ENCODE data around the gene WWOX. TPM values are rescaled to one million over a fixed set of nuclear protein-coding genes. Genes with fewer than 3 reads are reported as not detected.

The WWOX gene
- total RNA-seq, 1 donor from 2014 or later = 16.7 TPM

DNA sequence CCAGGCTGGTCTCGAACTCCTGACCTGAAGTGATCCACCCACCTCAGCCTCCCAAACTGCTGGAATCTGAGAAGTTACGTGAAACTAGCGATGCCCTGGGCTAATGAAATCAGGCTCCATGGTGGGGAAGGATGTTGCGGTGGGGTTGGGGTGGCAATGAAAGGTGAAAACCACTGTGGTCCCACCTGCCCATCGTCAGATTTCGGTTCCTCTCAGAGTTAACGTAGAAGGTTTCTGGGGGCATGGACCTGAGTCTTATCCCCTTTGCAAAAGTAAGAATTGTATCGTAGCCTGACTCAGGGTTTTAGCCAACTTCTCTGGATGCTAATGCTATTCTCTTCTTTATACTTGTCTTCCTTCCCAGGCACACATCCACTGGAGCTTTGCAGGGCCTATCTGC lies 402.3 kb downstream of the WWOX start:
- Histone ChIP-seq H3K36me3 (ENCODE audit: control insufficient read depth in 3 of 3, insufficient read depth in 3 of 3, low read length in 3 of 3) (no peaks in the 10 kb centered on the region), H3K4me3 (ENCODE audit: low read length in 3 of 3) (no peak overlapping the region), H3K4me1 (ENCODE audit: control insufficient read depth in 3 of 3, insufficient read depth in 3 of 3, low read length in 3 of 3) (peaks cover 17 to 26% (median 24%) of the 10 kb centered on the region in 3 donors), H3K9me3 (ENCODE audit: control insufficient read depth in 3 of 3, low read length in 3 of 3) (no peaks in the 10 kb centered on the region), H3K27ac (ENCODE audit: low read depth, low read length) (no peak overlapping the region), H3K27me3 (ENCODE audit: control insufficient read depth in 3 of 3, insufficient read depth in 3 of 3, low read length in 3 of 3) (no peaks in the 10 kb centered on the region), H3K9ac (ENCODE audit: low read depth in 1 of 3, low read length in 3 of 3) (no peak overlapping the region)

DNA sequence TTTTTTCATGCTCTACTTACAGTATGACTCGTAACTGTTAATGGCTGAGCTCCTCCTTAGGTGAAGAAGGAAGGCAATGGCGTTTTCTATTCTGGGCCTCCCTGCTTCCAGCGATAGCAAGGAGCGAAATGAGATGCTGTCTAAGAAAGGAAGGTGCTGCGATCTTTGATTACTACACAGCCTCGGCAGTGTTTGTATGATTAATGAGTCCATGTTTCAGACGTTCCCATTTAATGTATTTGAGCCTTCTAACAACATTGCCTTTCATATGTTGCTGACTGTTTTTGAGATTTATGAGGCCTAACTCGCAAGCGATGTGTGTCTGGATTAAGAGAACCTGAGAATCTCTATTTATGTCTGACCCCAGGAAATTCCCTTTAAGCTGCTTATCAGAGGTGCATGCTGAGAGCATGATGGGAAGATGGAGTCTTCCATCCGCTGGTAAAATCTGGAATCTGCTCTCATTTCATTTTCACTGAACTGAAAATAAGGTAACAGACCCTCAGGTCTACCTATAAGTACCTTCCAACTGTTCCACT lies 403.4 kb downstream of the WWOX start:
- Histone ChIP-seq H3K27me3 (ENCODE audit: control insufficient read depth in 3 of 3, insufficient read depth in 3 of 3, low read length in 3 of 3) (no peaks in the 10 kb centered on the region), H3K27ac (ENCODE audit: low read depth, low read length) (no peak overlapping the region), H3K4me3 (ENCODE audit: low read length in 3 of 3) (no peak overlapping the region), H3K36me3 (ENCODE audit: control insufficient read depth in 3 of 3, insufficient read depth in 3 of 3, low read length in 3 of 3) (no peaks in the 10 kb centered on the region), H3K9me3 (ENCODE audit: control insufficient read depth in 3 of 3, low read length in 3 of 3) (no peaks in the 10 kb centered on the region), H3K9ac (ENCODE audit: low read depth in 1 of 3, low read length in 3 of 3) (no peak overlapping the region), H3K4me1 (ENCODE audit: control insufficient read depth in 3 of 3, insufficient read depth in 3 of 3, low read length in 3 of 3) (peaks cover 17 to 26% (median 24%) of the 10 kb centered on the region in 3 donors)

DNA sequence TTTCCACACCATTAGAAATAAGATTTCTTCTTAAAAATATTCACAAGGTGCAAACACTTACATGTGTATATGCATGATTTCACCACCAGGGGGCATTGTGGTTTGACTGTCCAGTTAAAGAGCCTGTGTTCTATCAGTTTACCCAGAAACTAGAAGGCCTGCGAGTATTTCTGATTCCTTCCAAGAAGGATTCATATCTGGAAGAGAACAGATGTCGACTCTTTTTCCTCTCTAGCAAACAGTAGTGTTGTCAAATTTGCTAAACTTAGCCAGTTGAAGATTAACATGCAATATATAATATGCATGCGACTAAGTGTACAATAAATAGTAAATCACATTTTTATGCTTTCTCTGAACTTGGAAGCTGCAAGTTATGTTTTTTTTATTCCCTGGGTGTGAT lies 404.1 kb downstream of the WWOX start:
- no peaks in the 10 kb centered on the region for H3K36me3 ChIP-seq (ENCODE audit: control insufficient read depth in 3 of 3, insufficient read depth in 3 of 3, low read length in 3 of 3)
- no peak overlapping the region for H3K27ac ChIP-seq (ENCODE audit: low read depth, low read length)
- no peak overlapping the region for H3K4me3 ChIP-seq (ENCODE audit: low read length in 3 of 3)
- H3K9me3 ChIP-seq (ENCODE audit: control insufficient read depth in 3 of 3, low read length in 3 of 3) = no peaks in the 10 kb centered on the region
- H3K27me3 ChIP-seq (ENCODE audit: control insufficient read depth in 3 of 3, insufficient read depth in 3 of 3, low read length in 3 of 3) = no peaks in the 10 kb centered on the region
- H3K9ac ChIP-seq (ENCODE audit: low read depth in 1 of 3, low read length in 3 of 3) = no peak overlapping the region
- H3K4me1 ChIP-seq (ENCODE audit: control insufficient read depth in 3 of 3, insufficient read depth in 3 of 3, low read length in 3 of 3) = peaks cover 17 to 26% (median 24%) of the 10 kb centered on the region in 3 donors

DNA sequence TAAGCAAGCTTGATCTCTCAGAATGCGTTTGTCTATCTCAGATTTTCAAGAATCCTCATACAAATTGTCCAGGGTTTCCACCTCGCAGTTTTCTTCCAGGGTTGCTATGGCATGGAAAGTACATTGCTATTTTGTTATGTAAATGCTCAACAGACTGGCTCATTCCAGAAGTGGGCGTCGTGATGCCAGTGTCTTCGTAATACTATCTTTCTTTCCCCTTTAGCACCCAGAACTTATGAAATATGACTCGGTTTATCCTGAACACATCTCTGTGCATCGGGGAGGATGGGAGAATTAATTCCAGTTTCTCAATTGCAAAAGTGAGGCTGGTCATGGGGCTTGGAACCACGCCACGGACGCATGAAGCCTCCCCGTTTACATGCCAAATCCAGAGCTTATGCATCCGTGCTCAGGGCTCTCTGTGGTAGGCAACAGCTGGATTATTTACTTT lies 405.0 kb downstream of the WWOX start:
- Histone ChIP-seq H3K27me3 (ENCODE audit: control insufficient read depth in 3 of 3, insufficient read depth in 3 of 3, low read length in 3 of 3) (no peaks in the 10 kb centered on the region), H3K4me3 (ENCODE audit: low read length in 3 of 3) (no peak overlapping the region), H3K27ac (ENCODE audit: low read depth, low read length) (no peak overlapping the region), H3K36me3 (ENCODE audit: control insufficient read depth in 3 of 3, insufficient read depth in 3 of 3, low read length in 3 of 3) (no peaks in the 10 kb centered on the region), H3K4me1 (ENCODE audit: control insufficient read depth in 3 of 3, insufficient read depth in 3 of 3, low read length in 3 of 3) (peaks cover 17 to 26% (median 24%) of the 10 kb centered on the region in 3 donors), H3K9ac (ENCODE audit: low read depth in 1 of 3, low read length in 3 of 3) (peak overlapping the region in 1 of 3 donors; percentile 0), H3K9me3 (ENCODE audit: control insufficient read depth in 3 of 3, low read length in 3 of 3) (no peaks in the 10 kb centered on the region)

DNA sequence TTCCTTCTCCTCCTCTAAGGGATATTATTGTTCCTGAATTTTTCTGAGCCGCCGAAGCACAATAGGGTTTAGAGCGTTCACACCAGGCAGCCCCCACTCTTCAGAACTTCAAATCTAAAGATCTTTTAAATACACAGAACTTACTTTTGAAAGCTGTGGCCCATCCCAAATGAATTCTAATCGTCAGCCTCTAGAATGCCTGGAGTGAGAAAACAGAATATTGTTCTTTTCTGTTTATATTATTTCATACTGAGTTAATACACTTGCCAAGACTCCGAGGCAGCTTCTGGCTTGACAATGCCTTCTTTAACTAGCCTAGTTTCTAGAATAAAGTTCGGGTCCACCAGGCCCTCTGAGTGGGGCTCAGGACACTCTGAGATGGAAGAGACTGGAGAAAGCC lies 405.6 kb downstream of the WWOX start:
- Histone ChIP-seq H3K36me3 (ENCODE audit: control insufficient read depth in 3 of 3, insufficient read depth in 3 of 3, low read length in 3 of 3) (no peaks in the 10 kb centered on the region), H3K4me3 (ENCODE audit: low read length in 3 of 3) (no peak overlapping the region)

DNA sequence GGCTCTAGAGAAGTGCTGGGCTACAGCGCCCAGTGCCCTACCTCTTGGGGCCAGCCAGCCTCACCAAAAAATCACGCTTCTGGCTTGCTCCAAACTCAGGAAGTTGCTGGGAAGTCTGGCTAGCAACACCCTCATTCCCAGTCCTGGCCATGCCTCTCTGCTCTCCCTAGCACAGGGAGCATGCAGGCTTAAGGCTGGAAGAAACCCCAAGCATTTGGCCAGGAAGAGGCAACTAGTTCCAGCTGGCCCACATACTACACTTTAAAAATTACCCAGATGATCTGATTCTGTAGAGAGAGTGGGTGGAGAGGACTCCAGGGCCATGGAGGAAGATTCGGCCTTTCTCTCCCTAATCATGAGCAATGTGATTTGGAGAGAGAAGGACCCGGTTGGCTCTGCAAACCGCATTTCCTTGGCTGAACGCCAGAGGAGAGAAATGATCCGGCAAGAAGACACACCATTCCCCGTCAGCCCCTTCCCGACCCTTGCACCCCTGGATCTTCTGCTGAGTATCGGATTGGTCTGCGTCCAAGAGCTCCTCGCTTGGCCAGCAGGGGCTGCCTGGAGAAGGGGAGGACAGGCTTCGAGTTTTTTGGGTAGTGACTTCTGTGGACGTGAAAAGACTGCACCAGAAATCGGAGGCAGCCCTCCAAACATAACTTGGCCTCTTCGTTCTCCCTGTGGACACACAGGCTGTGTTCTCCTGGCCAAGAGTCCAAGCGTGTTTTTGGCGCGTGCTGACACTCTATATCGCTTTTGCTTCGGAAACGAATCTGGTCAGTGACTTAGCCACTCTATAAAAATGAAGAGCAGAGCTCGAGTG lies 406.3 kb downstream of the WWOX start:
- peak overlapping the region; percentile 8 to 69 (median 68) for H3K9ac ChIP-seq (ENCODE audit: low read depth in 1 of 3, low read length in 3 of 3)
- H3K27ac ChIP-seq (ENCODE audit: low read depth, low read length) = peak overlapping the region; percentile 44
- no peaks in the 10 kb centered on the region for H3K36me3 ChIP-seq (ENCODE audit: control insufficient read depth in 3 of 3, insufficient read depth in 3 of 3, low read length in 3 of 3)
- peaks cover 17 to 26% (median 22%) of the 10 kb centered on the region in 3 donors for H3K4me1 ChIP-seq (ENCODE audit: control insufficient read depth in 3 of 3, insufficient read depth in 3 of 3, low read length in 3 of 3)
- H3K27me3 ChIP-seq (ENCODE audit: control insufficient read depth in 3 of 3, insufficient read depth in 3 of 3, low read length in 3 of 3) = no peaks in the 10 kb centered on the region
- no peaks in the 10 kb centered on the region for H3K9me3 ChIP-seq (ENCODE audit: control insufficient read depth in 3 of 3, low read length in 3 of 3)
- peak overlapping the region; percentile 52 to 63 (median 61) for H3K4me3 ChIP-seq (ENCODE audit: low read length in 3 of 3)

More for the DNA sequence above, 405.6 kb downstream of the WWOX start:
- Histone ChIP-seq H3K27me3 (ENCODE audit: control insufficient read depth in 3 of 3, insufficient read depth in 3 of 3, low read length in 3 of 3) (no peaks in the 10 kb centered on the region), H3K27ac (ENCODE audit: low read depth, low read length) (peak overlapping the region; percentile 44), H3K9ac (ENCODE audit: low read depth in 1 of 3, low read length in 3 of 3) (peak overlapping the region in 2 of 3 donors; percentile 68 to 69), H3K4me1 (ENCODE audit: control insufficient read depth in 3 of 3, insufficient read depth in 3 of 3, low read length in 3 of 3) (peaks cover 17 to 26% (median 22%) of the 10 kb centered on the region in 3 donors), H3K9me3 (ENCODE audit: control insufficient read depth in 3 of 3, low read length in 3 of 3) (no peaks in the 10 kb centered on the region)

DNA sequence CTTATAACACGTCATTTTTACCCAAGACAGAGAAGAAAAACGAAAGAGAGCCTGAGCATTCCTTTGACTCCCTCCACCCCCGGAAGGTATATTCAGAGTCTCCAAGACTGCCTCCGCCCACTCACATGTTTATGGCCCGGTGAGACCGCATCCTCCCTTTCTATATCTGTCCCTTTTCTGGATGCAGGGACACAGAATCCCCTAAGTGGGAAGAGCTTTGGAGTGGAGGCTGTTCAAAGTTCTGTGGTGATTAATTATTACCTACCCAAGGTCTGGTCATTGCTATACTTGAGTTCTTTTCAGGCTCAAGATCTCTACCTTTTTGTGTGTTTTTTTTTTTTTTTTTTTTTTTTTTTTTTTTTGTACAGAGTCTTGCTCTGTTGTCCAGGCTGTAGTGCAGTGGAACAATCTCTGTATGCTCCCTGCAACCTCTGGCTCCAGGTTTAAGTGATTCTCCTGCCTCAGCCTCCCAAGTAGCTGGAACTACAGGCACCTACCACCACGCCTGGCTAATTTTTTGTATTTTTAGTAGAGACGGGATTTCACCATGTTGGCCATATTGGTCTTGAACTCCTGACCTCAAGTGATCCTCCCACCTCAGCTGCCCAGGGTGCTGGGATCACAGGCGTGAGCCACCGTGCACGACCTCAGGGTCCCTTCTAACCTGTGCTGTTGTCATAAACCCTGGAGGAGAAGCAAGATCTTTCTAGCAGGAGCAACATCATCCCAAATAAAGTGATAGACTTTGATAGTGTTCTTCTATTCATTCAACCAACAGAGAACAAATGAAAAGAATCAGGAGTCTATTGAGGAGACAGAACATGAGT lies 407.1 kb downstream of the WWOX start:
- Histone ChIP-seq H3K9ac (ENCODE audit: low read depth in 1 of 3, low read length in 3 of 3) (peak overlapping the region; percentile 8 to 69 (median 68)), H3K9me3 (ENCODE audit: control insufficient read depth in 3 of 3, low read length in 3 of 3) (no peaks in the 10 kb centered on the region), H3K27ac (ENCODE audit: low read depth, low read length) (peak overlapping the region; percentile 44), H3K4me3 (ENCODE audit: low read length in 3 of 3) (peak overlapping the region; percentile 52 to 63 (median 61)), H3K4me1 (ENCODE audit: control insufficient read depth in 3 of 3, insufficient read depth in 3 of 3, low read length in 3 of 3) (peaks cover 17 to 26% (median 22%) of the 10 kb centered on the region in 3 donors), H3K36me3 (ENCODE audit: control insufficient read depth in 3 of 3, insufficient read depth in 3 of 3, low read length in 3 of 3) (no peaks in the 10 kb centered on the region), H3K27me3 (ENCODE audit: control insufficient read depth in 3 of 3, insufficient read depth in 3 of 3, low read length in 3 of 3) (no peaks in the 10 kb centered on the region)

DNA sequence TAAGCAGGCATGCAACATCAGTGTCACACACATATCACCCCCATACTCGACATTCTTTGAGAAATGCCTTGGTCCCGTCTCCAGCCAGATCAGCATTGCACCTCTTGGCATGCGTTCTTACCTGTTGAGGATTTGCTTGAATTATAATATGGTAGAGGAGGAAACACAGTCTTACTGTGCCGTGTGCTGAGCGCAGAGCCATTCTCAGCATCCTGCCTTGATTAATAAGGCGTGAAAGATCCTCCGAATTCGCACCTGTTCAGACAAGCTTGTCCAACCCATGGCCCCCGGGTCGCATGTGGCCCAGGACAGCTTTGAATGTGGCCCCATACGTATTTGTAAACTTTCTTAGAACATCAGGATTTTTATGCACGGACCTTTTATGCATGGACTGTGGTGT lies 408.1 kb downstream of the WWOX start:
- no peak overlapping the region for H3K9ac ChIP-seq (ENCODE audit: low read depth in 1 of 3, low read length in 3 of 3)
- no peaks in the 10 kb centered on the region for H3K27me3 ChIP-seq (ENCODE audit: control insufficient read depth in 3 of 3, insufficient read depth in 3 of 3, low read length in 3 of 3)
- no peak overlapping the region for H3K4me3 ChIP-seq (ENCODE audit: low read length in 3 of 3)
- no peak overlapping the region for H3K27ac ChIP-seq (ENCODE audit: low read depth, low read length)
- no peaks in the 10 kb centered on the region for H3K36me3 ChIP-seq (ENCODE audit: control insufficient read depth in 3 of 3, insufficient read depth in 3 of 3, low read length in 3 of 3)
- peaks cover 17 to 26% (median 22%) of the 10 kb centered on the region in 3 donors for H3K4me1 ChIP-seq (ENCODE audit: control insufficient read depth in 3 of 3, insufficient read depth in 3 of 3, low read length in 3 of 3)
- H3K9me3 ChIP-seq (ENCODE audit: control insufficient read depth in 3 of 3, low read length in 3 of 3) = no peaks in the 10 kb centered on the region

DNA sequence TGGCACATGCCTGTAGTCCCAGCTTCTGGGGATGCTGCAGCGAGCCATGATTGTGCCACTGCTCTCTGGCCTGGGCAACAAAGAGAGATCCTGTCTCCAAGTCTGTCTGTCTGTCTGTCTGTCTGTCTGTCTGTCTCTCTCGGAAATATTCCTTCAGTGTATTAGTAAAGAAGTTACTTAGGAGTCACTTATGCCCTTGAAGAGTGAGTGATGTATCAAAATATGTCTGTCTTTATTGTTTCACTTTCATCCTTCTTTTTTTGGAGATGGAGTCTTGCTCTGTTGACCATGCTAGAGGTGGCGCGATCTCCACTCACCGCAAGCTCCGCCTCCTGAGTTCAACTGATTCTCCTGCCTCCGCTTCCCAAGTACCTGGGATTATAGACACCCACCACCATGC lies 410.5 kb downstream of the WWOX start:
- H3K9me3 ChIP-seq (ENCODE audit: control insufficient read depth in 3 of 3, low read length in 3 of 3) = no peaks in the 10 kb centered on the region
- H3K4me1 ChIP-seq (ENCODE audit: control insufficient read depth in 3 of 3, insufficient read depth in 3 of 3, low read length in 3 of 3) = peaks cover 11 to 16% (median 12%) of the 10 kb centered on the region in 3 donors
- H3K4me3 ChIP-seq (ENCODE audit: low read length in 3 of 3) = no peak overlapping the region
- no peak overlapping the region for H3K27ac ChIP-seq (ENCODE audit: low read depth, low read length)
- H3K9ac ChIP-seq (ENCODE audit: low read depth in 1 of 3, low read length in 3 of 3) = no peak overlapping the region
- no peaks in the 10 kb centered on the region for H3K27me3 ChIP-seq (ENCODE audit: control insufficient read depth in 3 of 3, insufficient read depth in 3 of 3, low read length in 3 of 3)
- no peaks in the 10 kb centered on the region for H3K36me3 ChIP-seq (ENCODE audit: control insufficient read depth in 3 of 3, insufficient read depth in 3 of 3, low read length in 3 of 3)
